ENCODE results near the gene COG5.

- no peak for TF ChIP-seq GATA2 (IDR thresholded peaks at IDR 0.05; ENCODE audit: low read depth, low read length)
- no peak for TF ChIP-seq GATA3 (IDR thresholded peaks at IDR 0.05; ENCODE audit: low read depth, low read length)
These were observed 19.2 kb upstream of the COG5 start for GRCh38 chr7:107582875-107583274.
